Thyroid gland (tissue), 4 donors: Measurements from ENCODE around the gene PSENEN.

Experiments
- CTCF ChIP-seq, 6 experiments: fragments of 200-600 bp in 3 of 6; fragments of 450-650 bp in 3 of 6; sonication (generic) in 3 of 6; IDR thresholded peaks; one replicate each; pipeline ENCODE4 v1.5.1; 2016 to 2019; ENCODE audit warnings: antibody characterized with exemption in 6 of 6, mild to moderate bottlenecking in 2 of 6, inconsistent platforms in 1 of 6, moderate library complexity in 1 of 6
- POLR2A ChIP-seq, 2 donors: fragments of 450-650 bp; IDR thresholded peaks; one replicate each; pipeline ENCODE4 v1.6.1; 2017; ENCODE audit warnings: antibody characterized with exemption in 2 of 2, mild to moderate bottlenecking in 2 of 2, moderate library complexity in 1 of 2

GRCh38 chr19:35740108-35740422 lies 5.4 kb upstream of the PSENEN start:
- TF ChIP-seq CTCF (IDR thresholded peaks at IDR 0.05) (no peak), POLR2A (IDR thresholded peaks at IDR 0.05) (no peak)
